ENCODE measurements around the gene GAB1.

Gene GAB1

GRCh38 chr4:143358923-143359643, 22.4 kb downstream of the GAB1 start:
- DNase-seq (ENCODE audit: low read depth in 2 of 2): no peak

DNA sequence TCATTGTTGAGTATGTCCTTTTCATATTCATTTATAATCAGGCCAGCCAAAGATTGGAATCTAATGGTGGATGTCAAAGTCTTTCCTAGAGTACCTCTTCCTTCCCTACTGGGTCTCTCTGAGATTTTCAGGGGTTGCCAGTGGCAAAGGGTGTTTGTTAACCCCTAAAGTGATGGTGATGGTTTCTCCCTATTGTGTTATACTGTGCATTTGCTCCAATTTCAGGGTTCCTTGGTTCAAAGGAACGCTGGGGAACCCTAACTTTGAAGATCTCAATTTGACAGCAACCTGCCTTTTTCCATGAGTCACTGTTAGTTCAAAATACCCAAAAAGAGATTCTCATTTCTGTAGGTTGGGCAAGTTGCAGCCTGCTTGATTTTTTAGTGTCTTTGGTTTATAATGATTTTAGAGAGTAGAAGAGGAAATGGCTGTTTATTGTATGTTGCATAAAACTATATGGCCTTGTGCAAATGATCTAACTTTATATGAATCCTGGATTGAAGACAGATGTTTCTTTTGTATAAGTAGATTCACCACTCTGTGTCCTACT, 23.0 kb downstream of the GAB1 start:
- DNase-seq (ENCODE audit: low read depth in 2 of 2): no peak

GRCh38 chr4:143360838-143361625, 24.4 kb downstream of the GAB1 start:
- no peak for DNase-seq (ENCODE audit: low read depth in 2 of 2)

DNA sequence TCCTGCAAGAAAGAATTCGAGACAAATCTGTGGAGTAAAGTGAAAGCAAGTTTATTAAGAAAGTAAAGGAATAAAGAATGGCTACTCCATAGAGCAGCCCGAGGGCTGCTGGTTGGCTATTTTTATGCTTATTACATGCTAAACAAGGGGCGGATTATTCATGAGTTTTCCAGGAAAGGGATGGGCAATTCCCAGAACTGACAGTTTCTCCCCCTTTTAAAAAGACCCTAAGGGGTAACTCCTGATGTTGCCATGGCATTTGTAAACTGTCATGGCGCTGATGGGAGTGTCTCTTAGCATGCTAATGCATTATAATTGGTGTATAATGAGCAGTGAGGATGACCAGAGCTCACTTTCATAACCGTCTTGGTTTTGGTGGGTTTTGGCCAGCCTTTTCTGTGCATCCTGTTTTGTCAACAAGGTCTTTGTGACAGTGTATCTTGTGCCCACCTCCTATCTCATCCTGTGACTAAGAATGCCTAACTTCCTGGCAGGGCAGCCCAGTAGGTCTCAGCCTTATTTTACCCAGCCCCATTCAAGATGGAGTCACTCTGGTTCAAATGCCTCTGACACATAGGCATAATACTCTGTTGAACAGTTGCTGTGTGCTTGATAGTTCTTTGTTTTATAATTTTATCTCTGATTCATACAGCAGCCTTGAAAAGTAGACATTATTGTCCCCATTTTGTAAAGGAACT, 25.8 kb downstream of the GAB1 start:
- DNase-seq (ENCODE audit: low read depth in 2 of 2): no peak

DNA sequence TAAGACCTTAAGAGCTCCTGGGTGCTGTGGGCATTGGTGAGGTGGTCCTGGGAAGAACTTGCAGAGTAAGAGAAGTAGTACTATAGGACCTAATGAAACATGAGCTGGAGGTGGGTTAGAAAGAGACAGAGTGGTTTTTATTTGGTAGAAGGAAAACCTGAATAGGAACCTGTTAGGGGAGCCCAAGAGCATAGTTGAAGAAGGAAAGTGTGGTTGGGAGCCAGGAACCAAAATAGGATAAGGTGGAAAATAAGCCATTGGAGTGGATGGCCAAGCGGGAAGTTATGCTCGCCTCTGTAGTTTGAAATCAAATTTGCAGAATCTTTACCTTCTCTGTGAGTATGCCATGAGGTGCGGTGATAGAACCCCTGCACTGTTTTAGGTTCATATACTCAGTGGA, 26.7 kb downstream of the GAB1 start:
- no peak for DNase-seq (ENCODE audit: low read depth in 2 of 2)

DNA sequence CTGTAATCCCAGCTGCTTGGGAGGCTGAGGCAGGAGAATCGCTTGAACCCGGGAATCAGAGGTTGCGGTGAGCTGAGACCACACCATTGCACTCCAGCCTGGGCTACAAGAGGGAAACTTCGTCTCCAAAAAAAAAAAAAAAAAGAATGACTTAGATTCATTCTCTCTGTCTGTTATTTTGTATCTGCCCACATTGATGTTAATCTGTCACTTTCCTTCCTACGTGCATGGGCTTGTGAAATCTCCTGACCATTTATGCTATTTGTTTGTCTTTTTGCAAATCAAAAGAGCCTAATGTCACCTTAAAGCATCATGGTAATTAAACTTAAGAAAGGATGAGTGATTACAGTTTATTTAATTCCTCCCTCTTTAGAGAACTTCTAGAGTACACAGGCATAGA, 27.4 kb downstream of the GAB1 start:
- DNase-seq (ENCODE audit: low read depth in 2 of 2): no peak

DNA sequence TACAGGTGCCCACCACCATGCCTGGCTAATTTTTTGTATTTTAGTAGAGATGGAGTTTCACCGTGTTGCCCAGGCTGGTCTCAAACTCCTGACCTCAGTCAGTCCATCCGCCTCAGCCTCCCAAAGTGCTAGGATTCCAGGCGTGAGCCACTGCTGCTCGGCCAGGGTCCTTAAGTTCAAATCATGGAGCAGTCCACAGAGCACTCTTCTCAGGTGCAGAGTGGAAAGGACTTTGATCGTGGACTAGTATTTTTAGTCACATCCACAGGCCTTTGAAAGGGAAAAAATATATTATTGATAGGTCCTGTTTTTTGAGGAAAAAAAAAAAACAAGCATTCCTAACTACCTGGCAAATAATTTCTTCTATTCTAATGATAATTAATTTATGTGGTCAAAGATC, 31.2 kb downstream of the GAB1 start:
- no peak for DNase-seq (ENCODE audit: low read depth in 2 of 2)

DNA sequence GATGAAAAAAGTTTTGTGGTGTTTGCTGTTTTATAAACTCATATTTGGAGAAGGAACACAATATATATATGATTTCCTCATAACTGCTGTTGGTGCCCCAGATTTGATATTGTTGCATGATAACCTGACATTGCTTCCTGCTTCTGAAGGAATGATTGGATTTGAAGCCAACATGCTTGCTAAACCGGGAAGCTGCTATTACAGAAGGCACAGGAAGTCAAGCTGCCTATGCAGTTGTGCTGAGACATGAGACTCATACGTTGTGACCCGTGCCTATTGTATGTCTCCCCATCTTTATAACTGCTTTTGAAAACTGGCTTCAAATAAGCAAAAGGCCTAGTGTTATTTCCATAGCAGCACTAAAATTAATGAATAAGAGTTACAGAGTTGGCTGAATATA, 32.9 kb downstream of the GAB1 start:
- no peak for DNase-seq (ENCODE audit: low read depth in 2 of 2)

DNA sequence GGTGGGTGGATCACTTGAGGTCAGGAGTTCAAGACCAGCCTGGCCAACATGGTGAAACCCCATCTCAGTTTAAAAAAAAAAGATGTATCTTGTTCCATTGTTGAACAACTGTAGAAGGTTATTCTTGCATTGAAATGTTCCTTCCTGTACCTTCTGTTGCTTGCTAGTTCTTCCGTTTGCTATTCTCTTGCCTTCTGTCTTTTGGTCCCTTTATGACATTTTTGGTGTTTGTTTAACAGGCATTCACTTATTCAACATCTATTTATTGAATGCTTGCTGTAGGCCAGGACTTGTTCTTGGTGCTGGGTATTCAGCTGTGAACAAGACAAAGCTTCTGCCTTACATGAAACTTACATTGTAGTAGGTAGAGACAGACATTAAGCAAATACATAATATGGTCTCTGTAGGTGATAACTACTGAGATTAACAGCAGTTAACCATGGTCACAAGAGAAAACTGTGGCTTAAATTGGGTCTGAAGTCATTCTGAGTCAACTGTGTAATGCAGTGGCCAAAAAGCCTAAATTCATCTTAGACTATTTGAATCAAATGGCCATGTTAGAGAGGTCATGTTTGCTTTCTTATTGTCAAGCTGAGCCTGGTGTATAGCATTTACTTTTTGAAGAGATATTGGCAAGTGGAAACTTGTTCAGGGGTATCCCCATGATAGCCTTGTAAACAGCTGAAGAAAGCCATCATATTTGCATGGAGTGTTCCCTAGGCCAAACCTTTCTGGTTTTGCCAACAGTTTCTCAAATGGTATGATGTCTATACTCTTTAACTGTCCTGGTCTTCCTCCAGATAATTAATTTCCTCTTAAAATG, 35.6 kb downstream of the GAB1 start:
- no peak for DNase-seq (ENCODE audit: low read depth in 2 of 2)

- DNase-seq (ENCODE audit: low read depth in 2 of 2): no peak
Observed at GRCh38 chr4:143374255-143374654, 37.6 kb downstream of the GAB1 start.

DNA sequence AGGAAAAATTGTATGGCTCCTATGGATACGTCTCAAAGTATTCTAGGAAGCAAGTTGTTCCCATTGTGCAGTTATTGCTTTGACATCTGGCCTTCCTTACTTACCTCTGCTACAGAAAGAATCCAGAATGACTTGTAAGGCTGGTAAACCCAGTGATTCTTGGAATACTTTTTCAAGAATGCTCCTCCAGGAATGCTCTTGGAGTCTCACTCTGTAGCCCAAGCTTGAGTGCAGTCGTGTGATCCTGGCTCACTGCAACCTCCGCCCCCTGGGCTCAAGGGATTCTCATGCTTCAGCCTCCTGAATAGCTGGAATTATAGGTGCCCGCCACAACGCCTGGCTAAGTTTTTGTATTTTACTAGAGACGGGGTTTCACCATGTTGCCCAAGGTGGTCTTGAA, 38.1 kb downstream of the GAB1 start:
- DNase-seq (ENCODE audit: low read depth in 2 of 2): no peak

- no peak for DNase-seq (ENCODE audit: low read depth in 2 of 2)
Observed at GRCh38 chr4:143375326-143376073, 38.8 kb downstream of the GAB1 start.

DNA sequence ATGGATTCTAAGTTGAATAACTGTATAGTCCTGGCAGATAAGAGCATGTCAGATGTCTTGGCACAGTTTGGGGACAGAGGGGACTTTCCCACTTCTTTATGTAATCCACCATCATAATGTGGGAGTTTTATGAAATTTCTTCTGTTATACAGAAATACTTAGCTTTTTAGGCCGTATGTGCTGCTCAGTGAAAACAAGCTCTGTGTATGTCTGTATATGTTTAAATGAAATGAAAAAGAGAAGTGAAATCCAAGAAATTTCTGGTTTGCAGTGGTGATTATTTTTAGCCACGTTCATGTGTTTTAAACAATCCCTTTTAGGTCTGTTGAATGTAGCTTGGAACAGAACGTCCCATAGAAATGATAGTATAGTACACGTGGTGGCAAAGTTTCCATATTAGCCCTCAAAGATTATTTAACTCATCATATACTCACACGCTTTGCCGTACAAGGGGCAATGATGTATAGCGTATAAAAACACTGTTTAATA, 41.0 kb downstream of the GAB1 start:
- no peak for DNase-seq (ENCODE audit: low read depth in 2 of 2)

DNA sequence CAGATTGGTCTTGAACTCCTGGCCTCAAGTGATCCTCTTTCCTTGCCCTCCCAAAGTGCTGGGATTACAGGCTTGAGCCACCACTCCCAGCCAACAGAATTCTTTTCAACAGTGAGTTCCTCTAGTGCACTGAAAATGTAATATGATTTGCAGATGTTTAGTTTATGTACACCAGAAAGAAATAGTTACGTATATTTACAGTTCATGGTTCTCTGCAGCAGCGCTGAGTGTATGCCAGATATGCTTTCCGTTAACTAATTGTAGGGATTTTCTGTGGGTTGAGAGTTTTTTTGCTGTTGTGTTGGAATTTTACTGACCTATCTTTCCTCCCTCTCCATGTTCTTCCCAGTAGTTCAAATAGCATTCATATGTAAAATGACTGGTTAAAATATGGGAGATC, 44.0 kb downstream of the GAB1 start:
- DNase-seq (ENCODE audit: low read depth in 2 of 2): no peak

DNA sequence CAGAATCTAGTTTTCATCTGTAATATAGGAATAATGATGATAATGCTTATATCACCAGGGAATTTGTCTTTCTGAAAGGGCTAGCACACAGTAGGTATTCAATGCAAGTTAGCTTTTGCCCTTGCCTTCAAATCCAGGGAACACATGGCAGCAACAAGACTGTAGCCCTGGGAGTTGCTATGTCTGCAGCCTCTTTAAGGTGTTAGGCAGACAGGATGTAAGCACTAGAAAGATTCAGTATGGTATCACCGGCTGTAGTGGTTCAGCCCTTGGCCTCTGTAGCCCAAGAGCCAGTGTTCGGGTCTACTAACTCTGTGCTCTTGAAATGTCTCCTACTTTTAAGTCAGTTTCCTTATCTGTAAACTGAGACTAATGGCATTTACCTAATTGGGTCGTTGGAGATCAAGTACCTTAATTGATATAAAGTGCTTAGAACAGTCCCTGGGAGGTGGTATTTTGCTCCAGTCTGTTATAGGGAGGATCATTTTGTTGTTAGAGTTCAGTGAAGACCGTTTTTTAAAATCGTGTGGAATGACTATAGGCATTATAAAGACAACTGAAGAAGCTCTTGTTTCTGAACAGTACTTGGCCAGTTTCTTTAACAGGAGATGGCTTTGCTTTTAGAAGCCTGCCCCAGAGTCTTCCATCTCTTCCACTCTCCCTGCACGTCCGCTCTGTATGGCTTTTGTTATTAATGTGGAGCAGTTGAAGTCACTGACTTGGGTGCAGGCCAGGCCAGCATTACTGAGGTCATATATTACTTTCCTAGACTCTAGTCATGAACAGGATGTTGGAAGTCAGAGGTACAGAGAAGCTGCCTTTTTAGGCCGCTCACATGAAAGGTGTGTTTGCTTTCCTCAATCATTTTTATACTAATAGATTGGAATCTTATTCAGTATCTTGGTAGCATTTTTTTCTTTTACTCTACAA, 44.8 kb downstream of the GAB1 start:
- no peak for DNase-seq (ENCODE audit: low read depth in 2 of 2)

- DNase-seq (ENCODE audit: low read depth in 2 of 2): no peak
Observed at GRCh38 chr4:143382596-143382995, 45.9 kb downstream of the GAB1 start.

GRCh38 chr4:143383005-143383574, 46.4 kb downstream of the GAB1 start:
- no peak for DNase-seq (ENCODE audit: low read depth in 2 of 2)

- DNase-seq (ENCODE audit: low read depth in 2 of 2): no peak
Observed at GRCh38 chr4:143384381-143384994, 47.8 kb downstream of the GAB1 start.

DNA sequence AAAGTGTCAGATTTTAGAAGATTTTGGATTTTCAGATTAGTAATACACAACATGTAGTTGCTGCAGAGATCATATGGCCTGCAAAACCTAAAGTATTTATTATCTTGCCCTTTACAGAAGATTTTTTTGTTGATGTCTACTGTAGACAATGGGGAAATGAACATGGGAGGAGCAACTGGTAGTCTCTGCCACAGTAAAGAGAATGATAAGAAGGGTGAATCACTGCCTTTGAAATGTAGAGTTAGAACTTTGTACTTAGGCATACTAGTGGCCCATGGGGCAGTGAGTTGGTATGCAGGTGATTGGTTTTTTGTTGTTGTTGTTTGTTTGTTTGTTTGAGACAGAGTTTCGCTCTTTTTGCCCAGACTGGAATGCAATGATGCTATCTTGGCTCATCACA, 50.1 kb downstream of the GAB1 start:
- no peak for DNase-seq (ENCODE audit: low read depth in 2 of 2)

Measured in stimulated activated CD4-positive, alpha-beta T cell treated with anti-CD3 and anti-CD28 coated beads, Interleukin-1b, Interleukin-23, amount 100 ng/mL, for 1 hour (primary cell).